ENCODE measurements around the gene GNAT1.

GRCh38 chr3:50237754-50238548 is 46.5 kb downstream of the GNAT1 start:
- TF ChIP-seq CTCF (IDR thresholded peaks at IDR 0.05) (no peak), POLR2A (IDR thresholded peaks at IDR 0.05) (peak in 3 of 4 donors; percentile 57 to 81 (median 67))
